ENCODE measurements around the gene RALGDS. TPM values are rescaled to one million over a fixed set of nuclear protein-coding genes. Genes with fewer than 3 reads are reported as not detected.
A peak's percentile ranks its signal among the peaks of the same experiment; 100 is the strongest.

The RALGDS gene
- total and polyA plus RNA-seq, 2 donors (not counting 1 experiment from before 2014, with no cell fraction given), result 62.4 to 88.0 TPM

DNA sequence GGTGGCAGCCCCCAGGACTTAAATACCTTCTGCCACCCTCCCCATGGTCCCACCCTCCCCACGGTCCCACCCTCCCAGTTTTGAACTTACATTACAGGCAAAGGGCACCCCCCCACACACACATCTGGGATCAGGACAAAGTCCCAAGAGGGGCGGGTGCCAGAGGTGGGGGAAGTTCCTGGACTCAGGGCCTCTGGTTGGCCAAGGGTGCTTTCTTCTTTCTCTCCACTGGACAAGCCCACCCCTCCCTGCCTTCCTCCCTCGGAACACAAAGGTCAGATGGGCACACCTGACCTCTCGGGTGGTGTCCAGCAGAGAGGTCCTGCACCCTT is 19.1 kb upstream of the RALGDS start:
- Histone ChIP-seq H3K36me3 (replicated peaks in 1 of 2; ENCODE audit: control extremely low read depth in 1 of 2, control insufficient read depth in 1 of 2, extremely low read depth in 1 of 2, insufficient read depth in 2 of 2, low read length in 1 of 2) (no peaks in the 10 kb centered on the region), H3K4me3 (ENCODE audit: control extremely low read depth in 1 of 5, extremely low read depth in 1 of 5, insufficient read depth in 1 of 5, low read depth in 2 of 5, low read length in 4 of 5) (no peak overlapping the region), H4K20me1 (ENCODE audit: control insufficient read depth, insufficient read depth, low read length, poor library complexity, severe bottlenecking) (peaks cover 56% of the 10 kb centered on the region), H3K27me3 (replicated peaks in 1 of 4; ENCODE audit: control extremely low read depth in 1 of 4, control insufficient read depth in 3 of 4, insufficient read depth in 4 of 4, low read length in 3 of 4) (no peaks in the 10 kb centered on the region), H3K9me3 (ENCODE audit: control extremely low read depth in 1 of 3, control insufficient read depth in 2 of 3, insufficient read depth in 1 of 3, low read length in 2 of 3) (no peaks in the 10 kb centered on the region), H2AFZ (ENCODE audit: insufficient read depth, low read depth, low read length, poor library complexity, severe bottlenecking) (no peak overlapping the region), H3K27ac (ENCODE audit: low read length in 2 of 2) (no peak overlapping the region), H3K9ac (ENCODE audit: low read length) (no peak overlapping the region), H3K4me1 (ENCODE audit: control insufficient read depth in 2 of 2, insufficient read depth in 2 of 2, low read length in 2 of 2) (peaks cover 11 to 43% of the 10 kb centered on the region in 2 donors), H3K4me2 (replicated peaks; ENCODE audit: low read depth, low read length, poor library complexity, severe bottlenecking) (no peak overlapping the region), H3K79me2 (ENCODE audit: control insufficient read depth, insufficient read depth, low read length) (peaks cover 61% of the 10 kb centered on the region)
- ChIA-PET POLR2A (no interaction called here), CTCF (no interaction called here)
- peaks cover 50% of the 10 kb centered on the region for H3K4me1 Mint-ChIP-seq
- intact Hi-C loops (cut with micrococcal nuclease), result no loop called here
- H3K4me3 Mint-ChIP-seq, result no peak overlapping the region
- no peak for DNase-seq
- no peak overlapping the region for H3K27ac Mint-ChIP-seq
- H3K9me3 Mint-ChIP-seq (ENCODE audit: insufficient read depth), result no peaks in the 10 kb centered on the region
- 100% methylated on average over 2 of the region's 4 CpGs for WGBS (ENCODE audit: insufficient coverage)
- no peaks in the 10 kb centered on the region for H3K27me3 Mint-ChIP-seq
- ATAC-seq (ENCODE audit: low read depth), result no peak
- TF ChIP-seq, protein P1, sequence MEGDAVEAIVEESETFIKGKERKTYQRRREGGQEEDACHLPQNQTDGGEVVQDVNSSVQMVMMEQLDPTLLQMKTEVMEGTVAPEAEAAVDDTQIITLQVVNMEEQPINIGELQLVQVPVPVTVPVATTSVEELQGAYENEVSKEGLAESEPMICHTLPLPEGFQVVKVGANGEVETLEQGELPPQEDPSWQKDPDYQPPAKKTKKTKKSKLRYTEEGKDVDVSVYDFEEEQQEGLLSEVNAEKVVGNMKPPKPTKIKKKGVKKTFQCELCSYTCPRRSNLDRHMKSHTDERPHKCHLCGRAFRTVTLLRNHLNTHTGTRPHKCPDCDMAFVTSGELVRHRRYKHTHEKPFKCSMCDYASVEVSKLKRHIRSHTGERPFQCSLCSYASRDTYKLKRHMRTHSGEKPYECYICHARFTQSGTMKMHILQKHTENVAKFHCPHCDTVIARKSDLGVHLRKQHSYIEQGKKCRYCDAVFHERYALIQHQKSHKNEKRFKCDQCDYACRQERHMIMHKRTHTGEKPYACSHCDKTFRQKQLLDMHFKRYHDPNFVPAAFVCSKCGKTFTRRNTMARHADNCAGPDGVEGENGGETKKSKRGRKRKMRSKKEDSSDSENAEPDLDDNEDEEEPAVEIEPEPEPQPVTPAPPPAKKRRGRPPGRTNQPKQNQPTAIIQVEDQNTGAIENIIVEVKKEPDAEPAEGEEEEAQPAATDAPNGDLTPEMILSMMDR (IDR thresholded peaks at IDR 0.05), result no peak
- no peak for TF ChIP-seq EZH2 (IDR thresholded peaks at IDR 0.05; ENCODE audit: borderline replicate concordance, insufficient read depth, low read depth, low read length, poor library complexity, severe bottlenecking)

DNA sequence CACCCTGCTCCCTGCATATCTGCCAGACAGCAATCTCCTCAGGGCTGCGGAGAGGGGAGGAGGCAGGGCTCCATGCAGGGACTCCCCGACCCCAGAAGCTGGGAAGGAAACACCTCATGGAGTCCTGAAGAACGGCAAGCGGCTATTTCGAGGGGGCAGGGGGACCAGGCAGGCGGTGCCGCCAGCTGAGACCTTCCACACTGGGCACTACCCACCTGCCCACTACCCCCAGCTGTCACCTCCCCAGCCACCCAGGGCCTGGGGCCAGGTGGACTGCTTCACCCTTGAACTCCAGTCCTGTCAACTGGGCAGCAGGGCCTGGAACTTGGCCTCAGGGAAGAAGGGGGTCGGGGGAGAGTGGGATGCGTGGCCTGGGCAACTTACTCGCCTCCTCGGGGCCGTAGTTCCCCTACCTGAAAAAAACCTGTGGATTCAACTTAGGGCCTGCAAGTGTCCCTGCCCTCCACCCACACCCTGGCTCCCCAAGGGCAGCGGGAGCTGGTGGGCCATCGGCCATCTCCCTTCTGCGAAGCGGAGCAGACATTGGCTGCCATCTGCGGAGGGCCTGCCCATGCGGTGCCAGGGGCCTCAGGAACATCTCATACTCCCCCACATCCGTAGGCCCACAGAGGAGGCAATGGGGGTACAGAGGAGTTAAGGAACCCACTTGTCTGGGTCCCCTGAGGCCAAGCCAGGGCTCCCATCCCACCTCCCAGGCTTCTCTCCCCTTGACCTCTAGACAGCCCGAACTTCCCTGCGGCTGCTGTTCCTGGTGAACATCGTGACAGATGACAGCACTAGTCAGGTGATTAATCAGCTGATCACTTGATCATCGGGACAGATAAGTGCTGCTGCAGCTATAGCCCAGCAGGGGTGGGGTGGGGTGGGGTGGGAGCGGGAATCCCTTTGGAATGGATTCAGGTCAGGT is 18.5 kb upstream of the RALGDS start:
- H3K79me2 ChIP-seq (ENCODE audit: control insufficient read depth, insufficient read depth, low read length), result peaks cover 61% of the 10 kb centered on the region
- intact Hi-C loops (cut with micrococcal nuclease), result no loop called here
- H4K20me1 ChIP-seq (ENCODE audit: control insufficient read depth, insufficient read depth, low read length, poor library complexity, severe bottlenecking), result peaks cover 50% of the 10 kb centered on the region
- ATAC-seq (ENCODE audit: low read depth), result no peak
- H3K4me3 ChIP-seq (ENCODE audit: control extremely low read depth in 1 of 5, extremely low read depth in 1 of 5, insufficient read depth in 1 of 5, low read depth in 2 of 5, low read length in 4 of 5), result no peak overlapping the region
- Mint-ChIP-seq H3K9me3 (ENCODE audit: insufficient read depth) (no peaks in the 10 kb centered on the region), H3K27me3 (no peaks in the 10 kb centered on the region), H3K27ac (peak overlapping the region; percentile 66), H3K4me1 (peaks cover 48% of the 10 kb centered on the region), H3K4me3 (no peak overlapping the region)
- ChIA-PET POLR2A (no interaction called here), CTCF (no interaction called here)
- no peaks in the 10 kb centered on the region for H3K9me3 ChIP-seq (ENCODE audit: control extremely low read depth in 1 of 3, control insufficient read depth in 2 of 3, insufficient read depth in 1 of 3, low read length in 2 of 3)
- H3K4me1 ChIP-seq (ENCODE audit: control insufficient read depth in 2 of 2, insufficient read depth in 2 of 2, low read length in 2 of 2), result peaks cover 4 to 43% of the 10 kb centered on the region in 2 donors
- no peaks in the 10 kb centered on the region for H3K27me3 ChIP-seq (replicated peaks in 1 of 4; ENCODE audit: control extremely low read depth in 1 of 4, control insufficient read depth in 3 of 4, insufficient read depth in 4 of 4, low read length in 3 of 4)
- H3K9ac ChIP-seq (ENCODE audit: low read length), result no peak overlapping the region
- no peak for DNase-seq
- H3K36me3 ChIP-seq (replicated peaks in 1 of 2; ENCODE audit: control extremely low read depth in 1 of 2, control insufficient read depth in 1 of 2, extremely low read depth in 1 of 2, insufficient read depth in 2 of 2, low read length in 1 of 2), result no peaks in the 10 kb centered on the region
- TF ChIP-seq, protein P1 (IDR thresholded peaks at IDR 0.05), result no peak
- TF ChIP-seq EZH2 (IDR thresholded peaks at IDR 0.05; ENCODE audit: borderline replicate concordance, insufficient read depth, low read depth, low read length, poor library complexity, severe bottlenecking), result no peak
- no peak overlapping the region for H3K4me2 ChIP-seq (replicated peaks; ENCODE audit: low read depth, low read length, poor library complexity, severe bottlenecking)
- no peak overlapping the region for H2AFZ ChIP-seq (ENCODE audit: insufficient read depth, low read depth, low read length, poor library complexity, severe bottlenecking)
- WGBS (ENCODE audit: insufficient coverage), result 99% methylated on average over 16 of the region's 24 CpGs
- no peak overlapping the region for H3K27ac ChIP-seq (ENCODE audit: low read length in 2 of 2)
